ENCODE data around the gene TEX44. TPM values are rescaled to one million over a fixed set of nuclear protein-coding genes. Genes with fewer than 3 reads are reported as not detected.

The TEX44 gene
- total and polyA plus RNA-seq, 9 of the 15 experiments (the other 6 are each of a cell fraction or from before 2014, with no cell fraction given): not detected

GRCh38 chr2:231600619-231601355, 8.1 kb downstream of the TEX44 start (continued):
- TF ChIP-seq FOXK2 (conservative IDR thresholded peaks at IDR 0.05 in 1 of 2, IDR thresholded peaks at IDR 0.05 in 1 of 2; ENCODE audit: low read depth in 2 of 2) (no peak), MIER1 (IDR thresholded peaks at IDR 0.05; ENCODE audit: low read depth) (no peak), TCFL5 (CRISPR knock-in tag; conservative IDR thresholded peaks at IDR 0.05) (no peak)

- no peaks in the 10 kb centered on the region for H3K79me2 ChIP-seq (ENCODE audit: control insufficient read depth, insufficient read depth, low read length)
- CTCF ChIA-PET (ENCODE audit: low intra/inter-chr PET ratio): interaction anchor here (0.6 to 1.5 kb wide), 2 partner anchors 38 to 45 kb away, joined by 4 to 6 read pairs; no protein-coding TSS in a partner anchor
- no peaks in the 10 kb centered on the region for H4K20me1 ChIP-seq (replicated peaks; ENCODE audit: control insufficient read depth, insufficient read depth, low read length)
- H2AFZ ChIP-seq (ENCODE audit: low read depth, low read length): peak overlapping the region; percentile 78
- DNase-seq (ENCODE audit: extremely low read depth in 1 of 4, low spot score in 3 of 4): peak; percentile 63 to 84 (median 69)
- peaks cover 0 to 22% of the 10 kb centered on the region in 2 experiments; a peak in 3 of 5 replicates for H3K4me1 ChIP-seq (replicated peaks in 1 of 2; ENCODE audit: control insufficient read depth in 2 of 2, insufficient read depth in 2 of 2, low read length in 2 of 2)
- no peak overlapping the region for H3K4me3 ChIP-seq
- H3K27me3 ChIP-seq (ENCODE audit: control insufficient read depth in 2 of 2, insufficient read depth in 2 of 2, low read length in 2 of 2): peaks cover 0 to 16% of the 10 kb centered on the region in 2 experiments; a peak in 1 of 5 replicates
- H3K9ac ChIP-seq (ENCODE audit: insufficient read depth in 1 of 2, low read depth in 2 of 2, low read length in 2 of 2): no peak overlapping the region
- in situ Hi-C loops (cut with MboI) (no loop called here), intact Hi-C loops (cut with micrococcal nuclease) (loop anchor here (1.0 to 5.0 kb wide), 2 partner anchors 38 to 84 kb away; no protein-coding TSS in a partner anchor)
- no peak overlapping the region for H3K4me2 ChIP-seq (ENCODE audit: insufficient read depth, low read length)
- no peak overlapping the region for H3K27ac ChIP-seq (ENCODE audit: extremely low read depth, low read depth, low read length)
- H3K9me3 ChIP-seq (replicated peaks; ENCODE audit: control insufficient read depth, insufficient read depth, low read depth, low read length): no peaks in the 10 kb centered on the region
- H3K9me1 ChIP-seq (ENCODE audit: control insufficient read depth, insufficient read depth, low read length): no peaks in the 10 kb centered on the region
- peak; percentile 79 for FAIRE-seq
- ATAC-seq: peak; percentile 89
- 13% methylated on average over 12 of the region's 12 CpGs for WGBS (ENCODE audit: insufficient coverage, low coverage, missing lambda C conversion rate)
- POLR2A ChIA-PET: interaction anchor here (0.5 to 0.8 kb wide), 2 partner anchors 13 to 20 kb away, joined by 3 read pairs; no protein-coding TSS in a partner anchor
- no peaks in the 10 kb centered on the region for H3K36me3 ChIP-seq (ENCODE audit: control insufficient read depth, insufficient read depth, low read length)
- no TSS peak for BruUV-seq (replicated peaks)
- no peak for TF ChIP-seq ZNF764 (CRISPR knock-in tag; IDR thresholded peaks at IDR 0.05; ENCODE audit: low read depth)
- TF ChIP-seq RAD21 (CRISPR knock-in tag; conservative IDR thresholded peaks at IDR 0.05 in 1 of 2, IDR thresholded peaks at IDR 0.05 in 1 of 2): peak; percentile 36 to 63; a peak in 3 of 4 replicates
- no peak for TF ChIP-seq CBX5 (IDR thresholded peaks at IDR 0.05; ENCODE audit: borderline replicate concordance, low read depth)
- TF ChIP-seq HDGF (IDR thresholded peaks at IDR 0.05): no peak
- TF ChIP-seq ZKSCAN3 (CRISPR knock-in tag; IDR thresholded peaks at IDR 0.05): no peak
- no peak for TF ChIP-seq ZNF785 (CRISPR knock-in tag; IDR thresholded peaks at IDR 0.05)
- TF ChIP-seq CTCF (IDR thresholded peaks at IDR 0.05 in 2 of 3, conservative IDR thresholded peaks at IDR 0.05 in 1 of 3; ENCODE audit: insufficient read depth in 2 of 3, low read depth in 1 of 3, low read length in 3 of 3): peak; percentile 71 to 78 (median 75)
- no peak for TF ChIP-seq STAG1 (CRISPR knock-in tag; IDR thresholded peaks at IDR 0.05; ENCODE audit: borderline replicate concordance)
- no peak for TF ChIP-seq NFE2L1 (tag; IDR thresholded peaks at IDR 0.05; ENCODE audit: borderline replicate concordance, low read depth)
These were observed 8.9 kb downstream of the TEX44 start for GRCh38 chr2:231601356-231602229.
